ENCODE data around the gene NEDD8.
"Not testable (repeated sequence)": the region's sequence is repeated elsewhere in the genome, so short reads cannot be mapped to it uniquely, and the experiment has no call there.

The NEDD8 gene

DNA sequence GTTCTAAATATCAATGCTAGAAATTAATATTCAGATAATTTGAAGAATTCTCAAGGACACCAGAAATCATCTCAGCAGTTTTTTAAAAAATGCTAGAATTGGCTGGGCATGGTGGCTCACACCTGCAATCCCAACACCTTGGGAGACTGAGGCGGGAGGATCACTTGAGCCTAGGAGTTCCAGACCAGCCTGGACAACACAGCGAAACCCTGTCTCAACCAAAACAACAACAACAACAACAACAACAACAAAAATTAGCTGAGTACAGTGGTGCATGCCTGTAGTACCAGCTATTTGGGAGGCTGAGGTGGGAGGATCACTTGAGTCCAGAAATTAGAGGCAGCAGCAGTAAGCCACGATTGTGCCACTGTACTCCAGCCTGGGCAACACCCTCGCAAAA, 13.1 kb downstream of the NEDD8 start:
- no peak for DNase-seq

DNA sequence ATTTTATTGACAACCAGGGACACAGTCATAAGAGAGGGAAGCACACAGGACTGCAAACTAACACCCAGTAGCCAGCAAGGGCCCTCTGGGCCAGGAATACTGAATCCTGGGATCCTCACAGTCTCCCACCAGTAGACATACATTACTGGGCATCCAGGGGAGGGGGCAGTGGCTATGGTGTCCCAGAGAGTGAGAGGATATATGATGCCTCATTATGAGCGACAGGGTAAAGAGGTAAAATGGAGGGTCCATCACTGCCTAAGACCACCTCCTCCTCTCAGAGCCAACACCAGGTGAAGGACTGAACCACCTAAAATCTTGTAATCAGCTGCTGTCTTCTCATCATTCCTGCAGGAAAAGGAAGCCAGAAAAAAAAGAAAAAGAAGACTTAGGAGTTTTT, 15.3 kb downstream of the NEDD8 start:
- DNase-seq = not testable (repeated sequence)

GRCh38 chr14:24216345-24216699, 15.8 kb downstream of the NEDD8 start:
- no peak for DNase-seq

GRCh38 chr14:24215495-24216344, 16.4 kb downstream of the NEDD8 start, which contains the start of gene MDP1:
Gene MDP1 (minus strand): TSS chr14:24216066. CDS start chr14:24215955, 111 bp downstream.
- peak; percentile 92 for DNase-seq

- no peak for DNase-seq
Observed at GRCh38 chr14:24213866-24214662, 18.1 kb downstream of the NEDD8 start.

DNA sequence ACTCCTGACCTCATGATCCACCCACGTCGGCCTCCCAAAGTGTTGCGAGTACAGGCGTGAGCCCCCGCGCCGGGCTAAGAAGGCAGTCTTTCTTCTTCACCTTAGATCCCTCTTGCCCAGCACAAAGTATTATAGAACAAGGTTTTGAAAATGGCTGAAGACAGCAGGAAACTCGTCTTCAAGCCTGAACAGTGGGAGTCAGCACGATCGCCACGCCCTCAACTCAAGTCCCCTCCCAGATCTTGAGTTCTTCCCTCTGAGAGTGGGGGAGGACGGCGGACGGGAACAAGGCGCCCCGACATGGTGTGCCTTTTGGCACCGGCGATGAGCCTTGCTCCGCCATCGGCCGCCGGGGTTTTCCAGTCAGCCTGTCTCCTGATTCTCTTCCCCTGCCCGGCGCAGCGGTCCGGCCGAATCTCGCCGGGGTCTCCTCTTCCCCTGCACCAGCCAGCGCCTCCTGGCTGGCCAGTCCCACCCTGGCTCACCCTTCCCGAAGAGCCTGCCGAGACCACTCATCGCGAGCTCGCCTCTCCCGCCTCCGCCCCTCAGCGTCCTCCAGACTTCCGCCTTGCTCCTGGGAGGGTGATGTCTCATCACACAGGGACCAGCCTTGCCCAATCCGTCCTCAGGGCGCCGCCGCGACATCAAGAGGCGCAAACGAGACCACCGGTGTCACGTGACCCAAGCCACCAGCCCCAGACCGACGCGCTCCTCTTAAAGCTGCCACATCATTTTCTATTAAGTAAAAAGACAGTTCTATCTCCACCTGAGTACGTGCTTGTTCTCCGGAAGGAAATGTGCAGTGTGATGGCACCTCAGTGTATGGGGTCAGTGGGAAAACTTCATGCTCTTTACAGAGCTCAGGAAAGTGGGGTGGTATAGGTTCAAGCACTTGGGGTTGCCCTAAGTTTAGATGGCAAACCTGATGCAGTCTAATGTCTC, 19.0 kb downstream of the NEDD8 start, which contains the start of gene CHMP4A:
TSS of gene CHMP4A (minus strand) at position 565 of the 942 bp plus-strand sequence. CDS start at position 516, 49 bp downstream.
- DNase-seq = peak; percentile 98

DNA sequence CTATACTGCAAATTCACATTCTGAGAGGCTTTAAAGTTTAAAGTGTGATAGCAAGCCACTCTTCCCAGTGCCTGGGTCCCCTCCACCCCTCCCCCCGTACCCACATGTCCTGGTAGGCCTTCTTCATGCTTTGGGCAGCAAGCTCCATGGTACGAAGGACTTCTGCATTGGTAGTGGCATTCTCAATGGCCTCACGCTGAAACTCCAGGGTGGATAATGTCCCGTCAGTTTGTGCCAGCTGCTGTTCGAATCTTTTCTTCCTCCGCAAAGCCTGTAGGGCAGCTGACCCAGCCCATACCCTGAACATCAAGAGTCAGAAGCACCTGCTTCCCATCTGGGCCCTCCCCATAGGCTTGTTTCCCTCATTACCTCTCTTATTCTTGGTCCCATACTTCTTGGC, 20.9 kb downstream of the NEDD8 start:
- DNase-seq = no peak

GRCh38 chr14:24207625-24208024, 24.5 kb downstream of the NEDD8 start:
- DNase-seq = no peak

DNA sequence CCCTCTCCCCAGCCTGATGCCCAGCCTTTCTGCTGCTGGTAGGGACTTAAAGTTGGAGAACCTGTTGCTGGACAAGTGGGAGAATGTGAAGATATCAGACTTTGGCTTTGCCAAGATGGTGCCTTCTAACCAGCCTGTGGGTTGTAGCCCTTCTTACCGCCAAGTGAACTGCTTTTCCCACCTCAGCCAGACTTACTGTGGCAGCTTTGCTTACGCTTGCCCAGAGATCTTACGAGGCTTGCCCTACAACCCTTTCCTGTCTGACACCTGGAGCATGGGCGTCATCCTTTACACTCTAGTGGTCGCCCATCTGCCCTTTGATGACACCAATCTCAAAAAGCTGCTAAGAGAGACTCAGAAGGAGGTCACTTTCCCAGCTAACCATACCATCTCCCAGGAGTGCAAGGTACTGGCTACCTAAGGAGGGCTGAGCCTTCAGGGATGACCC, 25.0 kb downstream of the NEDD8 start:
- DNase-seq = no peak

DNA sequence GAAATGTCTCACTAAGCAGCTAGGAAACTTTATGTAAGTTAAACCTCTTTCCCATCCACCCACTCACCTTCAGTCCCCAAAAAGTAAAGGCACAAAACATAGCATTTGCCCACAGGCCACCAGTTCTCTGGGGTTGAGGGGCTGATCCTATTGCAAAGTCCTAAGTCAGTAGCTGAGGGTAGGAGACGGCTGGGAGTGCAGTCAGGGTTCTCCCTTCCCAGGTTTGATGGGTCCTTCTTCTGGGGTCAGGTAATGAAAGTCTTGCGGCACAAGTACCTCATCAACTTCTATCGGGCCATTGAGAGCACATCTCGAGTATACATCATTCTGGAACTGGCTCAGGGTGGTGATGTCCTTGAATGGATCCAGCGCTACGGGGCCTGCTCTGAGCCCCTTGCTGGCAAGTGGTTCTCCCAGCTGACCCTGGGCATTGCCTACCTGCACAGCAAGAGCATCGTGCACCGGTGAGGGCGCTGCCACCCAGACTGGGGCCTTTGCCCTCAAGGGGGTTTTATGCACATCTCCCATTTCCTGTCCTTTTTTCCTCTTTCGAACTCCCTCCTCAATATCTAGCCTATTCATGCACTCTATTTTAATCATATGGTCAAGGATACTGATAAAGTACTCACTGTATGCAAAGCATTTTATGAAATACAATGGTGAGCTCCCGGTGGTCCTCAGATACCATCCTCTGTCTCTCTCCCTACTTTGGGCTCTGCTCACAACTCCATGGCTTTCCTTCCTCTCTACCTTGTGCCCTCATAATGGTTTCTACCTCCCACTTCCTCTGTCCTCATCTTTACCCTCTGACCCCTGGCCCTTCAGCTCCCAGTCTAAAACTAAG, 25.7 kb downstream of the NEDD8 start:
- no peak for DNase-seq

DNA sequence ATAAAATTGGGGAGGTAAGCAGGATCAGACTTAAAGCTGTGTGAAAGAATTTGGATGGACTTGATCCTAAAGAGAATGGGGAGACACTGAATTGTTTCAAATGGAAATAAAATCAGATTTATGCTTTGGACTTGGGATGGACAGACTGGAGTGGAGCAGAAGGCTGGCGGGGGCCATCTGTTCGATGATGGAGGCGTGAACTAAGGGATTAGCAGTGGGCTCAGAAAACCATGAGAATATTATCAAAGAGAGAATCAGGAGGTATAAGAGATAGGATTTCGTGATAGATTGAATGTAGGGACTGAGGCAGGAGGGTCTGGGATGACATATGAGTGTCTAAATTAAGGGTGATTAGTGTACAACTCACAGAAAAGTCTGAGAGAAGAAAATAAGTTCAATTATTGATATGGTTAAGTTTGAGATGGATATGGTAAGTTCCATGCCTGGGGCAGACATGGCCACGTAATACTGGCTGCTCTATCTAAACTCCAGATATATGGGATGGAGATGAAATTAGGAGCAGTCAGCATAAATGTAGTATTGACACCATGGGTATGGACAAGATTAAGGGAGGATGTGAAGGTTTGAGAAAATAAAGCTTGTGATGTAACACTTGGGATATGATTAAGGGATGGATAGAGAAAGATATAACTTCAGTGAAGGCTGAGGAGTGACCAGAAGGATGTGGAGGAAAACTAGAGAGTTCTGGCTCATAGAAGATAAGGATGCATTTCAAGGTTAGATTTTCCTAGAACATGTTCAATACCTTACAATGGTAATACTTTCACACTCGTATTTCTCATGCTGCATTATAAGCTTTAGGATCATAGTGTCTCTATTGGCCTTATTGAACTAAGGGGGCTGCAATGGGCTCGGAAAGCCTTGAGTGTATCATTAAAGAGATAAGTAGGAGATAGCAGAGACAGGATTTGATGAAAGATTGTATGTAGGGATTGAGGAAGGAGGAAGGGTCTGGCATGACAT, 27.7 kb downstream of the NEDD8 start:
- no peak for DNase-seq

DNA sequence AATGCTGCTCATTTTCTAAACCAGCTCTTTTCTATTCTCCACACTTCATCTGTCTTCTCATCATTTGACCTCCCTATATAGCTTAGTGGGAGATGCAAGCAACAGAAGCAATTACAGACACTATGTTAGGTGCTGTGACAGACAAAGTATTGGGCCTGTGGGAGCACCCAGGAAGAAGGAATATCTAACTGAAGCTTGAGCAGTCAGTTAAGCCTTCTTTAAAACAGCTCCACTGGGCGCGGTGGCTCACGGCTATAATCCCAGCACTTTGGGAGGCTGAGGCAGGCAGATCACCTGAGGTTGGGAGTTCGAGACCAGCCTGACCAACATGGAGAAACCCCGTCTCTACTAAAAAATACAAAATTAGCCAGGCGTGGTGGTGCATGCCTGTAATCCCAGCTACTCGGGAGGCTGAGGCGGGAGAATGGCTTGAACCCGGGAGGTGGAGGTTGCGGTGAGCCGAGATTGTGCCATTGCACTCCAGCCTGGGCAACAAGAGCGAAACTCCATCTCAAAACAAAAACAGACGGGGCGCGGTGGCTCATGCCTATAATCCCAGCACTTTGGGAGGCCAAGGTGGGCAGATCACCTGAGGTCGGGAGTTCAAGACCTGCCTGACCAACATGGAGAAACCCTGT, 28.8 kb downstream of the NEDD8 start:
- not testable (repeated sequence) for DNase-seq

DNA sequence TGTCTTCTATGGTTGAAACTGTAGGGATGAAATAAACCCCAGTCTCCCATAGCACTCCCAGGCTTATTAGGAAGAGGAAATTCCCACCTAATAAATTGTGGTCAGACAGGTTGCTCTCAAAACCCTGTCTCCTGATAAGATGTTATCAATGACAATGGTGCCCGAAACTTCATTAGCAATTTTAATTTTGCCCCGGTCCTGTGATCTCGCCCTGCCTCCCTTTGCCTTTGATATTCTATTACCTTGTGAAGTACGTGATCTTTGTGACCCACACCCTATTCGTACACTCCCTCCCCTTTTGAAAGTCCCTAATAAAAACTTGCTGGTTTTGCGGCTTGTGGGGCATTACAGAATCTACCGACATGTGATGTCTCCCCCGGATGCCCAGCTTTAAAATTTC, 29.6 kb downstream of the NEDD8 start:
- DNase-seq = not testable (repeated sequence)

- DNase-seq = no peak
Observed at GRCh38 chr14:24198814-24199524, 33.2 kb downstream of the NEDD8 start.

- no peak for DNase-seq
Observed at GRCh38 chr14:24197056-24197450, 35.1 kb downstream of the NEDD8 start.

- DNase-seq = no peak
Observed at GRCh38 chr14:24196071-24197055, 35.8 kb downstream of the NEDD8 start.

DNA sequence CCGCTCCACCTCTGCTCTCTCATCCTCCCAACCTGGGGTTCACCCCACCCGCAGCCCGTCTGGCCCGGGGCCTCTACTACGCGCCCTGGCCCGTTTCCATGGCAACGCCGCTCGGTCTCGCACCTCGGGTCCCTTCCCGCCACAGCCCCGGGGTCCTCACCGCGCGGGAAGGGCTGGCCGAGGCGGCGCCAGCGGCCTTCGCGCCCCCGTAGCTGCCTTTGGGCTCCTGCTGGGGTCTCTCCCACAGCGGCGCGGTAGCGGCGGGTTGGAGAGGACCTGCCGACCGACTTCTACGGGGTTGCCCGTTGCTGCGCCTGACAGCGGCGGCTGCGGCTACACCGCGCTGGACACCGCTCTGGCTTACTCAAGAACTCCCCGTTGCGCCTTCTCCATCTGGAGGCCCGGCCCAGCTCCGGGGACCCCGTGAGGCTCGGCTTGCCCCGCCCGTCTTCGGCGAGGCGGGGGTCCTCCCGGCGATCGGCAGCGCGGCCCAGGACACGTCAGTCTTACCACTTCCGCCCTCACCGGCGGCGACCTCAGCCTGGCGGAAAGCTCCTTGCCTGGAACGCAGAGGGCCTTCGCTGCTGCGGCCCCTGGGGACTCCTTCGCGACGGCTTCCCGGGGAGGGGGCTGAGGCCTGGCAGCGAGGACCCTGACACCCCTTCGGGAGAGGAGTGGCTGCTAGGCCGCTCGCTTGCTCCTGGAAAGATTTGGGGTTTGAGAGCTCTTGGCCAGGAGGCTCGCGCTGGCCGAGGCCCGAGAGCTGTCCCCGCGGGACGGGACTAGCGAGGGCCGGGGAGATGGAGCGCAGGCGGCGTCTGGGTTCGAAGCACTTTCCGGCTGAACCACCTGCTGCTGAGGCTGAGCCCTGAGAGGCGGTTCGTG, 36.7 kb downstream of the NEDD8 start, which contains the start of gene TM9SF1:
TSS of gene TM9SF1 (minus strand) at position 256 of the 885 bp plus-strand sequence. CDS start 422 bp downstream, outside the sequence.
- peak; percentile 91 for DNase-seq
